Astrocyte (in vitro differentiated cells and primary cell): ENCODE data around the gene CERKL. TPM values are rescaled to one million over a fixed set of nuclear protein-coding genes. Genes with fewer than 3 reads are reported as not detected.

Experiments
- DNase-seq: peaks from one replicate; pipeline ENCODE4 v3.0.0-alpha.2; 2010; ENCODE audit warnings: low read depth
- FAIRE-seq: peaks from 2 replicates; lab custom pipeline; 2011; peaks lifted over from hg19 to GRCh38; lab: Jason Lieb, UNC
- H2AFZ ChIP-seq: 2 replicates; pipeline ENCODE4 v1.6.0; 2012; ENCODE audit warnings: low read depth, low read length, inconsistent platforms
- H3K27ac ChIP-seq: 2 replicates; pipeline ENCODE4 v1.5.1; 2011; ENCODE audit warnings: low read depth, low read length, inconsistent platforms
- H3K27me3 ChIP-seq: 2 replicates; pipeline ENCODE4 v1.6.0; 2011; ENCODE audit warnings: low read length, inconsistent platforms; ENCODE audit not compliant: insufficient read depth
- H3K36me3 ChIP-seq: 2 replicates; pipeline ENCODE4 v1.5.1; 2011; ENCODE audit warnings: low read length, inconsistent platforms; ENCODE audit not compliant: insufficient read depth
- H3K4me1 ChIP-seq: 2 replicates; pipeline ENCODE4 v1.5.1; 2011; ENCODE audit warnings: low read length, inconsistent platforms; ENCODE audit not compliant: insufficient read depth
- H3K4me2 ChIP-seq: 2 replicates; pipeline ENCODE4 v1.6.0; 2012; ENCODE audit warnings: low read length, inconsistent platforms
- H3K4me3 ChIP-seq: 2 replicates; pipeline ENCODE4 v1.5.1; 2011; ENCODE audit warnings: low read depth, mild to moderate bottlenecking, low read length, inconsistent platforms; ENCODE audit not compliant: insufficient read depth
- H3K79me2 ChIP-seq: 2 replicates; pipeline ENCODE4 v1.6.0; 2012; ENCODE audit warnings: mild to moderate bottlenecking, low read length, inconsistent platforms; ENCODE audit not compliant: insufficient read depth
- H3K9ac ChIP-seq: 2 replicates; pipeline ENCODE4 v1.6.0; 2012; ENCODE audit warnings: mild to moderate bottlenecking, low read length, inconsistent platforms
- H3K9me3 ChIP-seq: 2 replicates; pipeline ENCODE4 v1.5.1; 2012; ENCODE audit warnings: low read depth, mild to moderate bottlenecking, low read length, inconsistent platforms; ENCODE audit not compliant: insufficient read depth
- H4K20me1 ChIP-seq: 2 replicates; pipeline ENCODE4 v1.6.0; 2012; ENCODE audit warnings: low read length, inconsistent platforms; ENCODE audit not compliant: insufficient read depth
- H3K27ac Mint-ChIP-seq: one replicate; pipeline ENCODE4 v1.8.0; 2021; ENCODE audit warnings: mild to moderate bottlenecking, mixed read lengths; ENCODE audit not compliant: unreplicated experiment
- H3K27me3 Mint-ChIP-seq: one replicate; pipeline ENCODE4 v1.8.0; 2021; ENCODE audit warnings: low read depth, mixed read lengths; ENCODE audit not compliant: unreplicated experiment
- H3K36me3 Mint-ChIP-seq: one replicate; pipeline ENCODE4 v1.8.0; 2021; ENCODE audit warnings: low read depth, mixed read lengths; ENCODE audit not compliant: unreplicated experiment
- H3K4me1 Mint-ChIP-seq: one replicate; pipeline ENCODE4 v1.8.0; 2021; ENCODE audit warnings: low read depth, mixed read lengths; ENCODE audit not compliant: unreplicated experiment
- H3K4me3 Mint-ChIP-seq: one replicate; pipeline ENCODE4 v1.8.0; 2021; ENCODE audit warnings: mild to moderate bottlenecking, moderate library complexity, mixed read lengths; ENCODE audit not compliant: unreplicated experiment
- H3K9me3 Mint-ChIP-seq: one replicate; pipeline ENCODE4 v1.8.0; 2021; ENCODE audit warnings: mild to moderate bottlenecking, mixed read lengths; ENCODE audit not compliant: unreplicated experiment
- EZH2 ChIP-seq: IDR thresholded peaks from 2 replicates; pipeline ENCODE4 v1.6.1; 2012; ENCODE audit warnings: mild to moderate bottlenecking, low read length, inconsistent platforms; ENCODE audit not compliant: insufficient read depth
- total RNA-seq: library from RNA; stranded (reverse); gene quantifications from 2 replicates; pipeline ENCODE4 v1.2.1, GENCODE V29; 2021
- TF ChIP-seq, protein P1 (sequence below): IDR thresholded peaks from 2 replicates; pipeline ENCODE4 v1.5.1; 2011; ENCODE audit warnings: low read depth, mild to moderate bottlenecking, inconsistent platforms, low read length, moderate library complexity; ENCODE audit not compliant: insufficient read depth

Gene CERKL
- total RNA-seq, 1 donor from 2014 or later = 0.16 TPM

DNA sequence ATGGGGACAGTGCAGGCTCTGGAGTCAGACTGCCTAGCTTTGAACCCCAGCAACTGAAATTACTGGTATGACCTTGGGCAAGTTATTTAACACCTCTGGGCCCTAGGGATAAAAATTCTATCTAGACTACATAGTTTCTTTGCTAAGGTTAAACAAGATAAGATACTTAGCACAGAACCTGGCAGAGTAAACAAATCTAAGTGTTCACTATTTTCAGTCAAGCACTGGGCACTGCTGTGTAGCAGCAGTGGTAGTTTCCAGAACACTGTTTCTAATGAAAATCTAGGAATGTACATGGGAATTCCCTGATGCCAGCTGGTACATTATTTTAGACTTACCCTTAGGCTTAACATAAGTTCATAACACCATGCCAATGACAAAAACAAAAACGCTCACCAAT, 17.2 kb downstream of the CERKL start:
- peaks cover 20% of the 10 kb centered on the region for H3K27me3 Mint-ChIP-seq
- DNase-seq (no peak), FAIRE-seq (no peak)
- Histone ChIP-seq H3K9me3 (no peaks in the 10 kb centered on the region), H3K79me2 (no peaks in the 10 kb centered on the region), H3K4me3 (no peak overlapping the region), H3K27ac (no peak overlapping the region), H3K27me3 (no peaks in the 10 kb centered on the region), H3K4me1 (no peaks in the 10 kb centered on the region), H3K9ac (no peak overlapping the region), H4K20me1 (no peaks in the 10 kb centered on the region), H2AFZ (no peak overlapping the region), H3K36me3 (no peaks in the 10 kb centered on the region), H3K4me2 (no peak overlapping the region)
- no peak overlapping the region for H3K4me3 Mint-ChIP-seq
- no peaks in the 10 kb centered on the region for H3K9me3 Mint-ChIP-seq
- no peak overlapping the region for H3K27ac Mint-ChIP-seq
- TF ChIP-seq, protein P1, sequence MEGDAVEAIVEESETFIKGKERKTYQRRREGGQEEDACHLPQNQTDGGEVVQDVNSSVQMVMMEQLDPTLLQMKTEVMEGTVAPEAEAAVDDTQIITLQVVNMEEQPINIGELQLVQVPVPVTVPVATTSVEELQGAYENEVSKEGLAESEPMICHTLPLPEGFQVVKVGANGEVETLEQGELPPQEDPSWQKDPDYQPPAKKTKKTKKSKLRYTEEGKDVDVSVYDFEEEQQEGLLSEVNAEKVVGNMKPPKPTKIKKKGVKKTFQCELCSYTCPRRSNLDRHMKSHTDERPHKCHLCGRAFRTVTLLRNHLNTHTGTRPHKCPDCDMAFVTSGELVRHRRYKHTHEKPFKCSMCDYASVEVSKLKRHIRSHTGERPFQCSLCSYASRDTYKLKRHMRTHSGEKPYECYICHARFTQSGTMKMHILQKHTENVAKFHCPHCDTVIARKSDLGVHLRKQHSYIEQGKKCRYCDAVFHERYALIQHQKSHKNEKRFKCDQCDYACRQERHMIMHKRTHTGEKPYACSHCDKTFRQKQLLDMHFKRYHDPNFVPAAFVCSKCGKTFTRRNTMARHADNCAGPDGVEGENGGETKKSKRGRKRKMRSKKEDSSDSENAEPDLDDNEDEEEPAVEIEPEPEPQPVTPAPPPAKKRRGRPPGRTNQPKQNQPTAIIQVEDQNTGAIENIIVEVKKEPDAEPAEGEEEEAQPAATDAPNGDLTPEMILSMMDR = no peak
- no peak for TF ChIP-seq EZH2
- no peaks in the 10 kb centered on the region for H3K4me1 Mint-ChIP-seq
- no peaks in the 10 kb centered on the region for H3K36me3 Mint-ChIP-seq

GRCh38 chr2:181632733-181633401, 24.0 kb downstream of the CERKL start:
- no peaks in the 10 kb centered on the region for H3K9me3 Mint-ChIP-seq
- Histone ChIP-seq H3K9me3 (no peaks in the 10 kb centered on the region), H3K4me2 (no peak overlapping the region), H4K20me1 (no peaks in the 10 kb centered on the region), H3K79me2 (no peaks in the 10 kb centered on the region), H3K4me3 (no peak overlapping the region), H2AFZ (no peak overlapping the region), H3K36me3 (no peaks in the 10 kb centered on the region), H3K27me3 (peaks cover 4% of the 10 kb centered on the region), H3K4me1 (no peaks in the 10 kb centered on the region), H3K27ac (no peak overlapping the region), H3K9ac (no peak overlapping the region)
- no peaks in the 10 kb centered on the region for H3K4me1 Mint-ChIP-seq
- no peak overlapping the region for H3K27ac Mint-ChIP-seq
- no peak overlapping the region for H3K4me3 Mint-ChIP-seq
- TF ChIP-seq, protein P1 = no peak
- TF ChIP-seq EZH2 = no peak
- DNase-seq = no peak
- peaks cover 5% of the 10 kb centered on the region for H3K27me3 Mint-ChIP-seq
- H3K36me3 Mint-ChIP-seq = no peaks in the 10 kb centered on the region
- no peak for FAIRE-seq
